Measurements from ENCODE around the gene NCOA3. TPM values are rescaled to one million over a fixed set of nuclear protein-coding genes. Genes with fewer than 3 reads are reported as not detected.

Gene NCOA3
- total RNA-seq, 2 experiments from 2014 or later = 59.9 to 65.4 TPM

DNA sequence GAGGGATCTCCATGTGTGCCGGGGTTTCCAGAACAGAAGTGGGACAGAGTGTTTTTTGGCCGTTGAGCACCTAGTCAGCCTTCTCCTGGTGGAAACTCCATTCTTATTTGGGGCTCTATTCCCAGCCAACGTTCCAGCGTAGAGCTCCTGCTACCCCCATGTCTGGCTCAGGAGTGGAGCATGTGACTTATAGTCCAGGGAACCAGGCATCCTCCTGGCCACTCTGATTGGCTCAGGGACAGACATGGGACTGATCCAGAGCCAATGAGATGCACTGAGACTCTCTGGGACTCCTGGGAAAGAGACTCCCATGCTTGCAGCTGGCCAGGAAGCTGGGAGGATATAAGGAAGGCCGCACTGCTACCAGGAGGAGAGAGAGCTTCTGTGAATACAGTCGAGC lies 196.5 kb downstream of the NCOA3 start:
- intact Hi-C loops (cut with DNase I, micrococcal nuclease) = no loop called here
- H3K36me3 Mint-ChIP-seq (ENCODE audit: low read depth) = no peaks in the 10 kb centered on the region
- Histone ChIP-seq H3K9me3 (ENCODE audit: control insufficient read depth in 1 of 2, insufficient read depth in 1 of 2, low read length in 2 of 2) (peaks cover 0 to 4% of the 10 kb centered on the region in 2 experiments), H3K36me3 (ENCODE audit: insufficient read depth, low read length) (no peaks in the 10 kb centered on the region), H3K4me3 (ENCODE audit: low read length) (no peak overlapping the region), H3K27me3 (ENCODE audit: control insufficient read depth in 1 of 2, insufficient read depth in 2 of 2, low read length in 2 of 2) (no peaks in the 10 kb centered on the region), H3K4me1 (ENCODE audit: insufficient read depth, low read length) (no peaks in the 10 kb centered on the region), H3K27ac (ENCODE audit: low read depth in 1 of 2, low read length in 2 of 2) (no peak overlapping the region)
- H3K4me1 Mint-ChIP-seq (ENCODE audit: low read depth) = peaks cover 6% of the 10 kb centered on the region
- POLR2A ChIA-PET = no interaction called here
- no peak overlapping the region for H3K4me3 Mint-ChIP-seq
- ATAC-seq (ENCODE audit: poor library complexity) (no peak), DNase-seq (no peak)
- no peaks in the 10 kb centered on the region for H3K9me3 Mint-ChIP-seq
- TF ChIP-seq, protein P1, sequence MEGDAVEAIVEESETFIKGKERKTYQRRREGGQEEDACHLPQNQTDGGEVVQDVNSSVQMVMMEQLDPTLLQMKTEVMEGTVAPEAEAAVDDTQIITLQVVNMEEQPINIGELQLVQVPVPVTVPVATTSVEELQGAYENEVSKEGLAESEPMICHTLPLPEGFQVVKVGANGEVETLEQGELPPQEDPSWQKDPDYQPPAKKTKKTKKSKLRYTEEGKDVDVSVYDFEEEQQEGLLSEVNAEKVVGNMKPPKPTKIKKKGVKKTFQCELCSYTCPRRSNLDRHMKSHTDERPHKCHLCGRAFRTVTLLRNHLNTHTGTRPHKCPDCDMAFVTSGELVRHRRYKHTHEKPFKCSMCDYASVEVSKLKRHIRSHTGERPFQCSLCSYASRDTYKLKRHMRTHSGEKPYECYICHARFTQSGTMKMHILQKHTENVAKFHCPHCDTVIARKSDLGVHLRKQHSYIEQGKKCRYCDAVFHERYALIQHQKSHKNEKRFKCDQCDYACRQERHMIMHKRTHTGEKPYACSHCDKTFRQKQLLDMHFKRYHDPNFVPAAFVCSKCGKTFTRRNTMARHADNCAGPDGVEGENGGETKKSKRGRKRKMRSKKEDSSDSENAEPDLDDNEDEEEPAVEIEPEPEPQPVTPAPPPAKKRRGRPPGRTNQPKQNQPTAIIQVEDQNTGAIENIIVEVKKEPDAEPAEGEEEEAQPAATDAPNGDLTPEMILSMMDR (IDR thresholded peaks at IDR 0.05) = no peak
- no peaks in the 10 kb centered on the region for H3K27me3 Mint-ChIP-seq
- no peak overlapping the region for H3K27ac Mint-ChIP-seq
- CTCF ChIA-PET = no interaction called here

DNA sequence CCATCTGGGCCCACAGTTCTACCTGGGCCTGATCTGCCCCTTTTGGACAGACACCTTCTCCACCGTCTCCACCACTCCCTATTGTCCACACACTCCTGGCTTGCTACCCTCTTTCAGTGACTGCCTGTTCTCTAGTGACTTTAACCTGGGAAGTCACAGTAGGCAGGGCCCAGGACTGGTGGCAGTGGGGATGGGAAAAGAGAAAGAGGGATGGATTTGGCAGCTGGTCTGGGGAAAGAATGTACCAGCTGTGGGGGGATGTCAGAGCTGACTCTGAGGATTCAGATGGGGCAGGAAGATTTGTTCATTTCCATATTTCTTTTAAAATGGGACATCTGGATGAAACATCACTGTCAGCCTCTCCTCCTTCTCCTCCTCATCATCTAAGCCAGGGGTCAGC lies 198.1 kb downstream of the NCOA3 start:
- CTCF ChIA-PET = no interaction called here
- ATAC-seq (ENCODE audit: poor library complexity) = no peak
- Mint-ChIP-seq H3K4me3 (no peak overlapping the region), H3K36me3 (ENCODE audit: low read depth) (no peaks in the 10 kb centered on the region), H3K4me1 (ENCODE audit: low read depth) (peaks cover 6% of the 10 kb centered on the region), H3K27me3 (peaks cover 4% of the 10 kb centered on the region), H3K27ac (no peak overlapping the region), H3K9me3 (no peaks in the 10 kb centered on the region)
- POLR2A ChIA-PET = no interaction called here
- Histone ChIP-seq H3K9me3 (ENCODE audit: control insufficient read depth in 1 of 2, insufficient read depth in 1 of 2, low read length in 2 of 2) (no peaks in the 10 kb centered on the region), H3K4me3 (ENCODE audit: low read length) (no peak overlapping the region), H3K36me3 (ENCODE audit: insufficient read depth, low read length) (no peaks in the 10 kb centered on the region), H3K4me1 (ENCODE audit: insufficient read depth, low read length) (no peaks in the 10 kb centered on the region), H3K27ac (ENCODE audit: low read depth in 1 of 2, low read length in 2 of 2) (no peak overlapping the region), H3K27me3 (ENCODE audit: control insufficient read depth in 1 of 2, insufficient read depth in 2 of 2, low read length in 2 of 2) (no peaks in the 10 kb centered on the region)
- intact Hi-C loops (cut with DNase I, micrococcal nuclease) = no loop called here
- no peak for DNase-seq
- TF ChIP-seq, protein P1 (IDR thresholded peaks at IDR 0.05) = no peak

- ChIA-PET POLR2A (no interaction called here), CTCF (no interaction called here)
- intact Hi-C loops (cut with DNase I, micrococcal nuclease) = no loop called here
- Histone ChIP-seq H3K27me3 (ENCODE audit: control insufficient read depth in 1 of 2, insufficient read depth in 2 of 2, low read length in 2 of 2) (no peaks in the 10 kb centered on the region), H3K9me3 (ENCODE audit: control insufficient read depth in 1 of 2, insufficient read depth in 1 of 2, low read length in 2 of 2) (no peaks in the 10 kb centered on the region), H3K27ac (ENCODE audit: low read depth in 1 of 2, low read length in 2 of 2) (no peak overlapping the region), H3K4me3 (ENCODE audit: low read length) (no peak overlapping the region), H3K36me3 (ENCODE audit: insufficient read depth, low read length) (no peaks in the 10 kb centered on the region), H3K4me1 (ENCODE audit: insufficient read depth, low read length) (no peaks in the 10 kb centered on the region)
- Mint-ChIP-seq H3K27ac (no peak overlapping the region), H3K4me1 (ENCODE audit: low read depth) (peaks cover 1% of the 10 kb centered on the region), H3K27me3 (peaks cover 4% of the 10 kb centered on the region), H3K9me3 (no peaks in the 10 kb centered on the region), H3K36me3 (ENCODE audit: low read depth) (no peaks in the 10 kb centered on the region), H3K4me3 (no peak overlapping the region)
- DNase-seq (no peak), ATAC-seq (ENCODE audit: poor library complexity) (no peak)
- TF ChIP-seq, protein P1 (IDR thresholded peaks at IDR 0.05) = no peak
Observed at GRCh38 chr20:47700327-47700726, 198.6 kb downstream of the NCOA3 start.

Data from CD4-positive, alpha-beta T cell (primary cell).